Activated T-helper 1 cell treated with Interleukin-2 at 50 U/mL for 16 hours (primary cell): ENCODE measurements around the gene KRT14.
"Not testable (repeated sequence)": the region's sequence is repeated elsewhere in the genome, so short reads cannot be mapped to it uniquely, and the experiment has no call there.

ENCODE experiments used
- DNase-seq: peaks from one replicate; pipeline ENCODE4 v3.0.0-alpha.2; 2020; ENCODE audit warnings: low read depth

Gene KRT14

DNA sequence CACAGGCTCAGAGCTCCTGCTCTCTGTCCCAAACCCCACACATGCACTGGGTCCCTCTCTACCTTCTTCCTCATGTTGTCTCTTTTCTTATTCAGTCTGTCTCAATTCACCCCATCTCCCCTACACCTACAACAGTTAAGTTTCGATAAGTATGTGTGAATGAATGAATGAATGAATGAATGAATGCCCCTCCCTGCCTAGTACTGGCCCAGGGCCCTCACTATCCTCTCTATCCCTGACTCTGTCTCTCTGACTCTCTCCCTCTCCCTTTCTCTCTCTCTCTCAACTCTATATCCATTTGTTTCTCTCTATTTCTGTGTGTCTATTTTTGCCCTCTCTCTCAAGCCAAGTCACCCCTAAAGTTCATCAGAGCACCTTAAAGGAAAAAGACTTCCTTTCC lies 8.2 kb downstream of the KRT14 start:
- DNase-seq = no peak

DNA sequence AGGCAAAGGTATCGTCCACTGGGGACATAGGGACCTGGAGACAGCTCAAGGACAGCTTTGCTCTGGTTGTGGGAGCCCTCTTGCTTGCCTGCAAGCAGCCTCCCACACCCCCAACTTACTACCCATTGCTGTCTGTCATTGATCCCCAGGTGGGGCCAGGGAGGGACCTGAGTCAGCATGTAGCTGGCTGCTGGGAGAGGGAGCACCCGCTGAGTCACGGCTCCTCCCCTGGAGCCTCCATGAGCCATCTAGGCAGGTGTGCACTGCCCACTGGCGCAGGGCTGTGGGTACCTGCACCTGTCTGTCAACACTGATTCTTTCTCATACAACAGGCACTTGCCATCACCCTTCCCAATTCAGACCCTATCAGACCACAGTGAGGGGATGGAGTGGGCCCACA lies 10.0 kb downstream of the KRT14 start:
- DNase-seq = not testable (repeated sequence)

DNA sequence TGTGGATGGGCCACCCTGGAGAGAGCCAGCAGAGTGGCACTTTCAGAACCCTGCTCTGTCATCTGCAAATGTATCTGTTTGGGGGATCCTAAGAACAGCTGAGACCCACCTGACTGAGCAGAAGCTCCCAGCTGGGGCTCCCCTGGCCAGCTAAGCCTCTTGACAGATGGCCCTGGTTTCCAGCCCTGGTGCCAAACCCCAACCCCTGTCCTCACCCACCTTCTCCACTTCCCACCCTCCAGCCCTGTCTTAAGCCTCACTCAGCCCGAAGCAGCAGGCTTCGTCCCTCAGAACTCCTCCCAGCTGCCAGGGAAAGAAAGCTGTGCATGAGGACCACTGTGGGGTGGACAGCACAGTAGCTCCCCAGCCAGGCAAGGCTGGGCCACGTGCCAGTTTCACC lies 11.4 kb downstream of the KRT14 start:
- DNase-seq = no peak

DNA sequence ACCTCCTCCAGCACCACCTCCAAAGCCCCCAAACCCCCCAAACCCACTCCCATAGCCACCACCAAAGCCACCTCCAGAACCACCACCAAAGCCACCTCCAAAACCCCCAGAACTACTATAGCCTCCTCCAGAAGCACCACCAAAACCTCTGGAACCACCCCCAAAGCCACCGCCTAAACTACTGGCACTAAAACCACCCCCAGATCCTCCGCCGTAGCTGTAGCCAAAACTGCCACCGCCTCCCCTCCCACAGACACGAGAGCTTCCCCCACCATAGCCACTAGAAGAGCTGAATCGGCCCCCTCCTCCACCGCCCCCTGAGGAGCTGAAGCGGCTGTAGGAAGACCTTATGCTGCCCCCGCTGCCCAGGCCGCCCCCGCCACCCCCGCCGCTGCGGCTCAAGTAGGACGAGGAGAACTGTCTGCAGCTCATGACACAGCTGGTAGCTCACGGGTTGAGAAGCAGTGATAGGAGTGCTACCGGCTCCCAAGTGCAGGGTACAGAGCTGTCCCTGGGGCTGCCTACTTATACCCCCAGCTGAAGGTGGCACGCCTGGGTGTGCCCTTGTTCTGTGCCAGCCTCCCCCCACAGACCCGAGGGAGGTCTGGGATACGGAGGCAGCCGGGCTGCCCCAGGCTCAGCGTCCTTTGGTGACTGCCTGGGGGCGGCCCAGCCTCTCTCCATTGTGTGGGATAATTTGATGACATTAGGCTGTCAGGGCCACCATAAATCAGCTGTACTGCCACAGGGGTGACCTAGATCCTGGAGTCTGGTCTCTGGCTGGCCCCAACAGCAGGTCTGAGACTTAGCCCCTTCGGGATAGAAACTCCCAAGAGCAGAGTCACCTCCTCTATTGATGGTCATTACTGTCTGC lies 14.9 kb downstream of the KRT14 start, which contains the start of gene KRT9:
Gene KRT9, minus strand, starts transcription at position 499 of the 874 bp plus-strand sequence. Its CDS starts 67 bp downstream, at position 432.
- no peak for DNase-seq

- DNase-seq = no peak
Observed at GRCh38 chr17:41567317-41567716, 19.4 kb downstream of the KRT14 start.

DNA sequence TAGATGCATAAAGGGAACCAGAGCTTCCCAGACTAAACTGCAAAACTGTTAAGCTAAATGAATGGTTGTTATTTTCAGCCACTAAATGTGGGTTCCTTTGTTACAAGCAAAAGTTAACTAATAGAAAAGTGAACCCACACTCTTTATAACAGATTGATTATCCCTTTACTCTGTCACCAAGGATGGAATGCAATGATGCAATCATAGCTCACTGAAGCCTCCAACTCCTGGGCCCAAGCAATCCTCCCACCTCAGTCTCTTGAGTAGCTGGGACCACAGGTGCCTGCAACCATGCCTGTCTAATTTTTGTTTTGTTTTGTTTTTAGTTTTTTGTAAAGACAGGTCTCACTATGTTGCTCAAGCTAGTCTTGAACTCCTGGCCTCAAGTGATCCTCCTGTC lies 21.4 kb downstream of the KRT14 start:
- no peak for DNase-seq

- no peak for DNase-seq
Observed at GRCh38 chr17:41563607-41564170, 23.0 kb downstream of the KRT14 start.

- DNase-seq = no peak
Observed at GRCh38 chr17:41561554-41561953, 25.1 kb downstream of the KRT14 start.

DNA sequence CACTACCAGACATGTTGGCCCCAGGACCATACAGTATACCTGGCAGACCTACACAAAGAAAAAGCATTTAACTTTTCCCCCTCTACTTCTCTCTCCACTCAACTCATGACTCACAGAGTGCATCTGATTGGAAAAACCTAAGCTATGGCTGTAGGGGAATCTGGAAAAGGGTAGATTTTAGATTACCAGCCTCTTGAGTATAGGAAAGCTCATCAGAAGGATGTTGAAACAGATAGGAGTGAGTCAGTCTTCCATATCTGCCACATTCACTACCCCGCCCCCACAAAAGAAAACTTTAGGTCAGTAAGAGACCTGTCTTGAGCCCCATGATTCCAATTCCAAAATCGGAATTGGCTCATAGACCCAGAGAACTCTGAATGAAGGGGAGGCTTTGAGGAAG lies 27.1 kb downstream of the KRT14 start:
- DNase-seq = no peak

GRCh38 chr17:41556931-41557330 lies 29.8 kb downstream of the KRT14 start:
- DNase-seq = no peak

- DNase-seq = no peak
Observed at GRCh38 chr17:41556306-41556705, 30.4 kb downstream of the KRT14 start.

GRCh38 chr17:41555105-41555887 lies 31.4 kb downstream of the KRT14 start:
- no peak for DNase-seq

DNA sequence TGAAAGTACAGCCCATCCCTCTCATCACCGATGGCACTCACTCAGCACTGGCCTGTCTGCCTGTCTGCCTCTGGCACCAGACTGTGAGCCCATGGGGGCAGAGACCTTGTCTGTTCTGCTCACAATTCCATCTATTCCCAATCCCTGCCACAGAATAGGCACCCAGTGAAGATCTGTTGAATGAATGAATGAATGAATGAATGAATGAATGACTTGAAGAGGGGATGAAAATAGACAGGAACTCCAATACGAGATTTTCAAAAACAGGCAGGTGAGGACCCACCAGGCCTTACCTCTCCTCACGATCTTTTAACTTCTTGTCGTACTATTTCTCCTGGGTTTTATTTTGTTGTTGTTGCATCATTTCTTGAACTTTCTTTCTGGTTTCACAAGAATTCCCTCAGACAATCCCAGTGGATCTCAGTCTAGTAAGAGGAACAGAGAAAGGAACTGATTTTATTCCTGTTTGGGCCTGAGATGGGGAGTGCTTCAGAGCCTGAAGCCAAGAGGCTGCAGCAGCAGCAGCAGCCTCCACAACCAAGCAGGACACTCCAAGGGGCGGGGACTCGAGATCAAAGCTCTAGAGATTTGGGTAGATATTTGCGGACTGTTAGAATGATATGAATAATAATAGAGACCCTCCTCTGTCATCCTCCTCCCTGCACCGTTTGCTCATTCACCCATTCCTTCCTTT lies 32.6 kb downstream of the KRT14 start:
- no peak for DNase-seq

GRCh38 chr17:41553176-41553575 lies 33.5 kb downstream of the KRT14 start:
- DNase-seq = no peak

- no peak for DNase-seq
Observed at GRCh38 chr17:41552455-41552854, 34.2 kb downstream of the KRT14 start.

DNA sequence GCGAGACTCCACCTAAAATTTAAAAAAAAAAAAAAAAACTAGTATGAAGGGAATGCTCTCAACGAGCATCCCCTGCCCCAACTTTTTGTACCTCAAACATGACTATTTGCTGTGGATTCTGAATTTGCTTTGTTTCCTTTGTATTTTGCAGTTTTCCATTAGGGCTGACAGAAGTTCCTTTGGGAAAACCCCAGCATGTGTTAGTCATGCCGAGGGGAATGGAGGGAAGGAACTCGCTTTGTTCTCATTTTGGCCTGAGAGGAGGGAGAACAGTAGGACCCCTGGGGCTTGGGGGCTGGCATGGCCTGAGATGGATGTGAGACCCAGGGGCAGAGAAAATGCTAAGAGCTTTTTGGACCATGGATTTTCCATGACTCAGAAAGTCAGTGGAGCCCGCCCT lies 35.3 kb downstream of the KRT14 start:
- no peak for DNase-seq

DNA sequence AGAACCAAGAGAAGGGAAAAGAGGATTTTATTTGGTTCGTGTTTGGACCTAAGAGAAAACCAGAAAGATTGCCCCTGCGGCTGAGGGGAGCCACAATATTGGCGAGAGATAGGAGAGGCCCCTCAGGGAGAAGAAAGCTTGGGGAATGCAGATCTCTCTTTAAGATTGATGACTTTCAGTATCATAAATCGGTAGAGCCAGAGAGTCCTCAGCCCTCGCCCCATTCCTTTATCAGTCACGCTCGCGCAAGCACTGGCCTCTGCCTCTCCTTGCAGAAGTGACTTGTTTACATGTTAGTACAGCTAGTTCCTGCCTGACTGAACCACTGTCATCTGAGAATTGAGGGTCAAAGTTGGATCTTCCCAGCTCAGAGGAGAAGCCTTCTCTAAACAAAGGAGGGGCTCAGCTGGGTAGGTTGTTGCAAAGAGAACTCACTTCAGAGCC lies 37.1 kb downstream of the KRT14 start:
- DNase-seq = no peak

DNA sequence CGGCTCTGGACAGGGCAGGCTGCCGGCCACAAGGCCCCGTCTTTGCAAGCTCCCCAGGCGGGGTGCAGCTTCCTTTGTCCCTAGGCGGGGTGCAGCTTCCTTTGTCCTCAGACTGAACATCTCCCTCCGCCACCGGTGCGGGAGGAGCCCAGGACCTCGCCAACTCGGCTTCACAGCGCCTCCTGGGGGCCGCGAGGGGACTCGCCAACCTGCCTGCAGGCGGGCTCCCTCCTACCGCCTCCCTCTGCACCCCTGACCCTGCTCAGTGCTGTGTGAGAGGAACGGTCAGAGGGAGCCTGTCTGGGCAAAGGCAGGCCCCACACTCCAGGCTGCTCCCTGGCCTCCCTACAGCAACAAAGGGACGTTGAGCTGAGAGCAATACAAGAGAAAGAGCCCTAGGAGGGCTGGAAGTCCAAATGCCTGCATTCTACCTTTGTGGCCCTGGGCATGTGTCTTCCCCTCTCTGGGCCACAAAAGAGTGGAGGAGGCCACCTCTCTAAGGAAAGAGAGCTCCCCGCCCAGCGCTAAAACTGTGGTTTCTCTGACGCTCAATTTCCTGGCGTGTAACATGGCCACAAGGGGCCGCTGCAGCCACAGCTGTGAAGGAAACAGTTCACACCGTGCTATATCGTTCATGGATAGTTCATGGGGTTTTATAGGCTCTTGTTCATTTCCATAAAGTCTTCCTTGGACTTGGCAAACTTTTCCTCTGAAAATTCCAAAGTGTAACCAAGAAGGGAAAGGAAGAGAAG lies 37.7 kb downstream of the KRT14 start:
- DNase-seq = peak; percentile 69

GRCh38 chr17:41547921-41548843 lies 38.5 kb downstream of the KRT14 start:
- no peak for DNase-seq

DNA sequence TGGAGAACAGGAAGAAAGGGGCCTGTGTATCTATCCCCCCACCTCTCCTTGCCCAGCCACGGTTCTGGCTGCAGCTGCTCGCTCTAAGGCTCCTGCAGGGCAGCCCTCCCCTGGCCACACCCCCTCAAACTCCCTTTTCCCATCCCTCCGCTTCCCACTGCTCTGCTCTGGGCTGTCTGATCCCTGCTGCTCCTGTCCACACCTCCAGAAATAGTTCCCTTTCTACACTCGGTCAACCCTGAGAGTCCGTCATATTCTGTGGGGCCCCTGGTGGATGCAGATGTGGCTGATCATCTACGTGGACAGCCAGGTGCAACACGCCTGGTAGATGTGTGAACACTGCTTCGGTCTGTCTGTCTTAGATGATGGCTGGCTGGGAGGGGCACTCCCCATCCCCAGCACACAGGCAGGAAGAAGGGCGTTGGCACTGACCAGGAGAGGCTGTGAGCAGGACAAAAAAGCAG lies 39.3 kb downstream of the KRT14 start:
- no peak for DNase-seq
